ENCODE results near the gene DUSP15.

GRCh38 chr20:31840906-31841816 is 29.2 kb downstream of the DUSP15 start:
- TF ChIP-seq POLR2A (IDR thresholded peaks at IDR 0.05; ENCODE audit: low read length) (no peak), GATA1 (IDR thresholded peaks at IDR 0.05; ENCODE audit: low read depth, low read length) (no peak)

All from erythroblast (primary cell).